Frontal cortex (tissue), 4 donors: ENCODE results near the gene SELENON. TPM values are rescaled to one million over a fixed set of nuclear protein-coding genes. Genes with fewer than 3 reads are reported as not detected.

Experiments
- DNase-seq, 2 donors: peaks; one replicate each; pipeline ENCODE4 v3.0.0; 2012; ENCODE audit warnings: low spot score in 2 of 2
- FAIRE-seq: peaks from 2 replicates; lab custom pipeline; 2012; peaks lifted over from hg19 to GRCh38; lab: Jason Lieb, UNC
- total RNA-seq: library from RNA; depleted of rRNA; stranded (reverse); fragments of >200 nt; gene quantifications from one replicate; pipeline ENCODE4 v1.2.3, GENCODE V29; 2014
- donor health status: control.
- donor health status: control.
- donor health status: control.

SELENON gene, protein sequence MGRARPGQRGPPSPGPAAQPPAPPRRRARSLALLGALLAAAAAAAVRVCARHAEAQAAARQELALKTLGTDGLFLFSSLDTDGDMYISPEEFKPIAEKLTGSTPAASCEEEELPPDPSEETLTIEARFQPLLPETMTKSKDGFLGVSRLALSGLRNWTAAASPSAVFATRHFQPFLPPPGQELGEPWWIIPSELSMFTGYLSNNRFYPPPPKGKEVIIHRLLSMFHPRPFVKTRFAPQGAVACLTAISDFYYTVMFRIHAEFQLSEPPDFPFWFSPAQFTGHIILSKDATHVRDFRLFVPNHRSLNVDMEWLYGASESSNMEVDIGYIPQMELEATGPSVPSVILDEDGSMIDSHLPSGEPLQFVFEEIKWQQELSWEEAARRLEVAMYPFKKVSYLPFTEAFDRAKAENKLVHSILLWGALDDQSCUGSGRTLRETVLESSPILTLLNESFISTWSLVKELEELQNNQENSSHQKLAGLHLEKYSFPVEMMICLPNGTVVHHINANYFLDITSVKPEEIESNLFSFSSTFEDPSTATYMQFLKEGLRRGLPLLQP
- 6.1 TPM for total RNA-seq

DNA sequence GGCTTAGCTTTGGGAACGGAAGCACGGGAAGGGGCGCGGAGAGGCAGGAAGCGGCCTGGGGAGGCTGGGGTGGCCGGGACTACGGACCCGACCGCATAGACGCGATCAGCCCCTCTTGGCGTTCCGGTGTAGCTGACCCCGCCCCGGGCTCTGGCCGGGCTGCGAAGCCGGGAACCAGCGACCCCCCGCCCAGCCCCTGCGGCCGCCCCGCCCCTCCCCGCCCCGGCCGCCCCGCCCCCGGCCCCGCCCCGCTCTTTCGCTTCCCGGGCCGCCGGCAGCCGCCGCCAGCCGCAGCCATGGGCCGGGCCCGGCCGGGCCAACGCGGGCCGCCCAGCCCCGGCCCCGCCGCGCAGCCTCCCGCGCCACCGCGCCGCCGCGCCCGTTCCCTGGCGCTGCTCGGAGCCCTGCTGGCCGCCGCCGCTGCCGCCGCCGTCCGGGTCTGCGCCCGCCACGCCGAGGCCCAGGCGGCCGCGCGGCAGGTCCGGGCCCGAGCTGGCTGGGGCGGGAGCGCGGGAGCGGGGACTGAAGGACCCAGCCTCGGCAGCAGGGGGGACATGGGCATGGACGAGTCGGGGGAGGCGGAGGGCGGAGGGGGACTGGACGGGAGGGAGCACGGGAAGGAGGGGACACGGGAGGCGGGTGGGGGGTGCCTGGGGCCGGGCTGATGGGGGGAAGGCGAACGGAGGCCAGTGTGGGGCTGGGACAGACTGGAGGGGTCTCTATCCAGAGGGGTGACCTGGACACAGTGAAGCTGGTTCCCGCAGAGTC lies at the start of gene SELENON:
Gene SELENON, plus strand, starts transcription at position 259 of the 768 bp plus-strand sequence. Its CDS starts 38 bp downstream, at position 297.
- FAIRE-seq (no peak), DNase-seq (peak; percentile 87 to 88)

DNA sequence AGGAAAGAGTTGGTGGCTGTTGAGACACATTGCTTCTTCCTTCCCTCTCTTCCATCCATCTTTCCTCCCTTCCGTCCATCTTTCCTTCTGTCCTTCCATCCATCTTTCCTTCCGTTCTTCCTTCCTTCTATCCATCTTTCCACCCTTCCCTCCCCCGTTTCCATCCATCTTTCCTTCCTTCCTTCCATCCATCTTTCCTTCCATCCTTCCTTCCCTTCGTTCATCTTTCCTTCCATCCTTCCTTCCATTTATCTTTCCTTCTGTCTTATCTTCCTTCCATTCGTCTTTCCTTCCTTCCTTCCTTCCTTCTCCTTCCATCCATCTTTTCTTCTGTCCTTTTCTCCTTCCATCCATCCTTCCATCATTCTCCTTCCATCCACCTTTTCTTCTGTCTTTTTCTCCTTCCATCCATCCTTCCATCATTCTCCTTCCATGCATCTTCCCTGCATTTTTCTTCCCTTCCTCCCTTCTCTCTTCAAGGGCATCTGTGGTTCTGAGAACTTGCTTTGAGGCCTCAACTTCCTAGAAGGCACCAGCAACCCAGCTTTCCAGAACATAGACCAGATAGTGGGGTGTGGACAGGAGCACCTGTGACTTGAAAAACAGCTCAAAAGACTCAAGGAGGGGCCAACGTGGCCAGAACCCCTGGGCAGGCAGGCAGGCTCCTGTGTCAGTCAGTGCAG lies 48.9 kb upstream of the SELENON start:
- FAIRE-seq (no peak), DNase-seq (no peak)

DNA sequence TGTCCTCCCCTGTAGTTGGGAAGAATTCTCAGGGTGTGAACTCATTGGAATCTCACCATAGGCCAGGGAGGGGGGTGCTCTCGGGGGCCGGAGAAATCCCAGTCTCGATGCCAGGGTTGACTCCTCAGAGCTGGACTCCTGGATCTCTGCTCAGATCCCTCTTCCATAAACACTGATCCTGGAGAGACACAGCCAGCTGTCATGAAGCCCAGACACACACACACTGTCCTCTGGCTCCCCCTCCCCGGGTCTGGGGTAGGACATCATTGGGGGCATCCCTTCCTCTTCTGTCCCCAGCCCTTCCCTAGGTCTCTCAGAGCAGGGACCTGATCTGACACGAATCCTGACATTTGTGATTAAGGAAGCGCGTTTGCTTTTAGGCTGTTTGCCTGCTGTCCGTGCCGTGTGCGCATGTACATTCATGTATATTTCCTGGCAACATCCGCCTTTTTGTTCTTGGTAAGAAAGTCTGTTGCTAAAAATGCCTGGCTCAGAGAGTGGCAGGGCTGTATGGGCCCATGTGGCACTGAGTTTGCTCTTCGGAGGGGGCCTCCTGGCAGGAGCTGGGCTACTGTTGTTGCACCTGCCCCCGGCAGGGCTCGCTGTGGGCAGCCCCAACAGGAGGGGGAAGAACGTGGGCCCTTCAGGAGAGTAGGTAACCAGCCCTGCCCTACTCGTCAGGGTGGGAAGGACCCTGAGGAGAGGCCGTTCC lies 45.4 kb upstream of the SELENON start:
- DNase-seq: peak in 1 of 2 donors; percentile 38
- FAIRE-seq: no peak

DNA sequence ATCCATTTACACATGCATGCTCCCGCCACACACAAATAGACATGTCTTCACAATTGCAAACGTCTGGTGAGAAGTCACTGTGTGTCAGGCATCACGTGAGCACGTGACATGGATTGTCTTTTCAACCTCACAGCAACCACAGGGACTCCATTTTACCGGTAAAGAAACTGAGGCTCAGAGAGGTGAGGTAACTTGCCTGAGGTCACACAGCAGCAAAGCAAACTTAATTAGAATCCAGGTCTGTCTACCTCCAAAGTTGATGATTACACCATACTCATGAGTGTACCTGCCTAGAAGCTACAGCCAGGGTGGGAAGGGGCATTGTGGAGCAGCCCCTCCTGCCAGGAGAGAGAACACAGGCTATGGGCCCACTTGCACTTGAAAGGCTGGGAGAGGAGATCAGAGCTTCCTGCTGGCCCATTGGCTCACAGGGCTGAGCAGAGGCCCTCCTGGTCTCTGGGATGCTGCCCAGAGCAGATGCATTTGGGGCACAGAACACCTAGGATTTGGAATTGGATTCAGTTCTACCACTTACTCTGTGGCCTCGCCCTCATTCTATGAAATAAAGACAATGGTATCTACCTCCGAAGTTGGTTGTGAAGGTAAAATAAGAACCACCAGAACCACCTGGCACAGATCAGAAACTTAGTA lies 44.4 kb upstream of the SELENON start:
- FAIRE-seq (no peak), DNase-seq (no peak)

DNA sequence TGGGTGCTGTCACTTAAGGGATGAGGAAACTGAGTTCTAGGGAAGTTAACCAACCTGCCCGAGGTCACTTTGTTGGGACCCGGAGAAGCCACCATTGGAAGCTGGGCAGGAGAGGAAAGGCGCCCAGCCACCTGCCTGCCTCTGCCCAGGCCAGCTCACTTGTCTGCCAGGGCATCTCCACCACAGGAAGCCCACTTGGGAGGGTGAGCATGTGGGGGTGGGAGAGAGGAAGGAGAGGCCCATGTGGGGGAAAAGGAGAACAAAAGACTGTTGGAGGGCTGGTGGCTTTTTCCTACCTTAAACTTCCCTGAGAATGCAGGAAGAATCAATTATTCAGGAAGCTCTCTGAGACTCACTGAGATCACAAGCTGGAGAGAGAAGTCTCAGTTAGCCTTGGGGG lies 43.8 kb upstream of the SELENON start:
- FAIRE-seq (no peak), DNase-seq (no peak)

DNA sequence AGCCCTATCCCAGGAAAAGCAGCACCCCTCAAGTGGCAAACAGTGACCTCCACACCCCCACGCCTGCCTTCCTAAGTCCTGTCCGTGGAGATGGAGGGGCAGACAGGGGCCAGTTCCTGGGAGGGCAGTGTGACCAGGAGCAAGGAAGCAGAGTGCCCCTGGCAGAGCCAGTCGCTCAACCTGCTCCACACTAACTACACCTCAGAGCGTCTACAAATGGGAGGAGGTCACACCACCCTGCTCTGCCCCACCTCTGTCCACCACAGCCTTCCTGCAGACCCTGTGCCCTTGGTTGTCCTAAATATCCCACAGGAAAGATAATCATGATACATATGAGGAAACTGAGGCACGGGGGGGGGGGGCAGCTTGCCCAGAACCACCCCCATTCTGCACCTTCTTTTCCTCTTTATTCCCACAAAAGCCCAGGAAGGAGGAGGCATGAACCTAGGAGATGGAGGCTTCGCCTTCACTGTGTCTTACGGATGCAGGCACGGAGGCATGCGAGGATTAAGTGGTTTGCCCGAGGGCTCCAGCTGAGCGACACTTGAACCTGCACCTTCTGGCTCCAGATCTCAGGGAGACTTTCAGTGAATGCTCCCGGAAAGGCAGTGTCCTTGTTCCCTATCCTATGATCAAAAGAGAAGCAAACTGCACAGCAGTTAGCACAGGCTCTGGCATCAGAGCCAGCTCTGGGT lies 42.7 kb upstream of the SELENON start:
- FAIRE-seq: no peak
- DNase-seq: no peak

DNA sequence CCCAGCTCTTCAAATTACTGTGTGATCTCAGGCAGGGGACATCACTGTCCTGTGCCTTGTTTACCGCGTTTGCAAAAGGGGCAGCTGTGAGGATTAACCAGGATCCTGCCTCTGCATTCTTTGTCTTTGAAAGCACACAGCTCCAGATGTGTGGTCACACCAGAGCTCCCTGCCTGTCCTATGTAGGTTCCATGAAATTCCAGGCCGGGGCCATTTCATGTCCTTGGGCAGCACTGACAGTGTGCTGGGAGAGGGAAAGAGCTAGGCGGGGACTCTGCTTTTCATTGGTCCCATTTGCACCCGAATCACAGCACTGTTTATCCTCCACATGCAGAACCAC lies 42.2 kb upstream of the SELENON start:
- DNase-seq: no peak
- no peak for FAIRE-seq

DNA sequence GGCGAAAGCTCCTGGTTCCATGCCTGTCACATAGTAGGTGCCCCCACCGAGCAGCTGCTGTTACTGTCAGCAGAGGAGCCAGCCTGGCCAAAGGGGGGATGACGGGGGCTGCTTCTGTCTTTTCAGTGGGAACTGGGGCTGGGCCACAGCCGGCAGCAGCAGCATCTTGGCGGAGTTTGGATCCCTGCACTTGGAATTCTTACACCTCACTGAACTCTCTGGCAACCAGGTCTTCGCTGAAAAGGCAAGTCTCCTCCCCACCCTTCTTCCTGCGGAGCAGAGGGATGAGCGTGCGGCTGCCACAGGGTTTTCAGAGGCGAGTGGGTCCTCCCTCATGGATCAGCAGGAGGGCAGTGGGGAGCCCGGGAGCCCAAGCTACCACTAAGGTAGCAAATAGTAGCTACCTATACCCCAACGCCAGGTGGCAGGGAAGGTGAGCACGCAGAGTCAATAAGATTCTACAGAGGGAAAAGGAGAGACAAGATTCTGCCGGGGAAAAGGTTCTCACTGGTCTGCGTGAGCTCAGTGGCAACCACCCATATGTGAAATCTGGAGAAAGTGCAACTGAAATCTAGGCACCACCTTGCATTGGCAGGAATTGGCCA lies 41.4 kb upstream of the SELENON start:
- no peak for FAIRE-seq

DNA sequence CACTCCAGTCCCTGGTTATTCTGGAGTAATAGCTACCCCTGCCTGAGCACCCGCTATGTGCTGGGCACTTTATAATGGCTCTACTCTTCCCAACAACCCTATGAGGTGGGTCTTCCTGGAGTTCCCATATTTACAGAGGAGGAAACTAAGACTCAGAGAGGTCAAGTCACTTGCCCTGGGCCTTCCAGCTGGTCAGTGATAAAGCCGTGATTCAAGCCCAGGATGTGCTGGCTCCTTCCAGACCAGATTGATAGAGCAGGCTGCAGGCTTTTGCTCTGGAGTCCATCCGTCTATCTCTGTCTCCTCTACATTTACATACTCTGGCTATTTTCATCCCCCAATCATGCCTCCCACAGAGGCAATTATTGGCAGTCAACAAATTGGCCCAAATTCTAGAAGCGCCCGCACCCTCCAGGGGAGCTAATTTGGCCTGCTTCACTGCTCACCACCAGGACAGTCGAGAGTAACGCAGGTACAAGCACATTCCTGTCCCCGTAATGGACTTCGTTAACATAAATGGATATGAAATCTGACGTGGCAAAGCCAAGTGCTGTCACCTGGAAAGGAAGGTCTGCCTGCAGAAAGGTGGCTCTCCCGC lies 39.8 kb upstream of the SELENON start:
- DNase-seq (no peak), FAIRE-seq (no peak)

More for the DNA sequence above, 41.4 kb upstream of the SELENON start:
- DNase-seq: no peak

DNA sequence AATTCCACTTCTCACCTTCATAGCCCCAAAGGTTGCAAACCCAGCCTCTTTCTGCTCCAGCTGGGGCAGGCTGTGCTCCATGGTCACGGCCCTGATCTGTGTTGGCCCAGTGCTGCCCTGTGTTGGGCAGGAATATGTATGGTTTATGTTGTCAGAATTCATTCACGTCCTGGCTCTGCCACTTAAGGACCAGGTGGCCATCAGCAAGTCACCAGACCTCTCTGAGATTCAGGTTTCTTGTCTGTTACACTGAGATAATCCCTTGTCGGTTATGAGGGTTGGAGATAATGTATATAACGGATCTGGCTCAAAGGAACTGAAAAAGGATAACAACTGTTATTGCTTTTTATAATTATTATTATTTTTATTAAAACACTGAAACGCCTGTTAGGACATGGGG lies 39.1 kb upstream of the SELENON start:
- DNase-seq (no peak), FAIRE-seq (no peak)

DNA sequence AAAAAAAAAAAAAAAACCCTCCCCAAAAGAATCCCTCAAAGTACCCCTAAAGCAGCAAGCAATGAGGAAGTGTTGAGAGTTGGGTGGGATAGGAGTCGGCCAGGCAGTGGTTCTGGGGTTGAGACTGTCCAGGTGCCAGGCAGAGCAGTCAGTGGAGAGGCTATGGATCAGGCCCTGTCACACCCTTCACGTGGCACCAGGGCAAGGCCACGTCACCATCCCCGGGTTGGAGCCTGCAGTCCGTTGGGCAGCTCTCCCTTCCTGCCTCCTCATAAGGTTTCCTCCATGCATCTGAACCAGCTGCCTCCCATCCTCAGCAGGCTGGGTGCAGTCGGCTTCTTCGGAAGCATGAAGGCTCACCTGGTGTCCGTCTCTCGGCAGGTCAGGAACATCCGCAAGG lies 36.5 kb upstream of the SELENON start:
- DNase-seq (no peak), FAIRE-seq (no peak)

DNA sequence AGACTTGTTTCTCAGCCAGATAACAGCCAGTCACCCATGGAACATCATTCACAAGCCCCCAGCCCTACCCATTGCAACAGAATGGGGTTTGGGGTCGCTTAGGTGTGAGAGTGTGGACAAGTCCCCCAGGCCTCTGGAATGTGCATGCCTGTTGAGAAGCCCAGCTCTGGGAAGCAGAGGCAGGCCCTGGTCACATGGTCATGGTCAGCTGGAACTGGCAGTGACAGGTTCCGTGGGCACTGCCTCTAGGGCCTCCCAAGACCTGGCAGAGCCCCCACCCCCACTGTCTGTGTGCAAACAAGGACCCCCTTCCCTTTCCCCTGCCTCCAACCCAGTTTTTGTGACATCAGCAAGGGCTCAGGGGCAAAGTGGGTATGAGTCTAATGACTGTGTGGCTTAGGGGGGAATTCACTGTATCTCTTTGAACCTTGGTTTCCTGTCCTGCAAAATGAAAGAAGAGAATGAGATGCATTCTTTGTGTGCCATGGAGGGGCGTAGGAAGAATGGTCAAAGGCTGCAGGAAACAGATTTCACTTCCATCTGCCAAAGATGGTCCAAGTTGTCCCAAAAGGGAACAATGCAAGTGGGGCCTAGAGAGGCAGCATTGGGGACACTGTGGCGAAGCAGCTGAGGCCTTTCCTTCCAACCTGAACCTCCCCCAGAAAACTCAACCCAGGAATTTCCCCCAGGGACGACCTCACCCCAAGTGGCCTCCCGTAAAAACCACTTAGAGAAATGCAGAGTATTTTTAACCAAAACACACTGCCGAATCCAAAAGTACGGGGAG lies 34.7 kb upstream of the SELENON start:
- DNase-seq: no peak
- no peak for FAIRE-seq

DNA sequence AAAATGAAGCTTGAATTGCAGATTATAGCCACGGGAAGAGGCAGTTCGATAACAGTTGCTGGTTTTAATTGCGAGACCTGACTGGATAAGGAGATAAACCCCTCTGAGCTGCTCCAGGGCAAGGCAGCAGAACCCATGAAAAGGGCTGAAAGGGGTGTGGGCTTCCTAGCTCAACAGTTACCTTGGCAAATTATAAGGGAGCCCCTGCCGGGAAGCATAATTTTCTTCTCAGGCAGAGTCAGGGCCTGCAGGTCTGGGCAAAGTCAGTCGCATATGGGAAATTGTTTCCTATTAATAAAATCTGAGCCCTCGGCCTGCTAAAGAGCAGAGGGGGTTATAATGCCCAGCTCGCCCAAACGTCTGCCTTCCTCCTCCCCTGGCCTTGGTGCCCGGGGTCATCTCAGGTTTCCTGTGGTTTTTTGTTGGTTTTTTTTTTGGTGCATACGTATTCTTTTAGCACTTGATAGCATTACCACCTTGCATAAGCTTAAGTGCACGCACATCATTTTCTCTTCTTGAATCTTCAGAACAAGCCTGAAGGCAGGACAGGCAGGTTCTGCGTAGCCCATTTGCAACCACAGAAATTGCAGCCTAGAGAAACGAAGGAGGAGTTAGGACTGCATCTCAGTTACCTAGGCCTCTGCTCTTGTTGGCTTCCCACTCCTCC lies 33.9 kb upstream of the SELENON start:
- no peak for FAIRE-seq
- no peak for DNase-seq

DNA sequence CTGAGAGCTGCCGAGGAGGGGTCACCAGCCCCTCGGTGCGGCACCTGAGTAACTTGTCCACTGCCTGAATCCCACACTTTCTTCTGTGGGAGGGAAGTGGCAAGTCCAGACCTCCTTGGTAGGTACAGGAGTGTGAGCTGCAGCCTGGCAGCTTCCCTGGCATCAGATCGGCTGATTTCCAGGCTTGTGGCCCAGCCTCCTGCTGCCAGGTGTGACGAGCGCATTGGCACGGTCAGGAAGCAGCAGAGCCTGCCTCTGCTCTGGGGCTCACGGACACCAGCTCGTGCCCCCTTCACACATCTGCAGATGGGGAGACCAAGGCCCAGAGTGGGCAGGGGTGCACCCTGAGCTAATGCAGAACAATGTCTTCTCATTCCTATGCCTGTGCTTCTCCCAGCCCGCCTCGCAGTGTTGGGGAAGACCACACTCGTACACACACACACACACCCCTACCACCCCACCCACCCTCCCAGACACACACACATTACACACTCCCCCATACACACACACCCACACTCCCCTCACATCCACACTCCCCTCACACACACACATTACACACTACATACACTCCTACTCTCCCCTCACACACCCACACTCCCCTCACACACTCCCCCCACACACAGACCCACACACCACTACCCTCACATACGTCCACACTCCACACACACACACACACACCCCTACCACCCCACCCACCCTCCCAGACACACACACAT lies 33.1 kb upstream of the SELENON start:
- FAIRE-seq (no peak), DNase-seq (no peak)

DNA sequence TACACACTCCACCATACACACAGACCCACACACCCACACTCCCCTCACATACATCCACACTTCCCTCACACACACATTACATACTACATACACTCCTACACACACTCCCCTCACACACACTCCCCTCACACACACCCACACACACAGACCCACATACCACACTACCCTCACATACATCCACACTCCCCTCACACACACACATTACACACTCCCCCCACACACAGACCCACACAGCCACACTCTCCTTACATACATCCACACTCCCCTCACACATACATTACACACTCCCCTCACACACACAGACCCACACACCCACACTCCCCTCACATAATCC lies 32.6 kb upstream of the SELENON start:
- FAIRE-seq: no peak
- DNase-seq: no peak

DNA sequence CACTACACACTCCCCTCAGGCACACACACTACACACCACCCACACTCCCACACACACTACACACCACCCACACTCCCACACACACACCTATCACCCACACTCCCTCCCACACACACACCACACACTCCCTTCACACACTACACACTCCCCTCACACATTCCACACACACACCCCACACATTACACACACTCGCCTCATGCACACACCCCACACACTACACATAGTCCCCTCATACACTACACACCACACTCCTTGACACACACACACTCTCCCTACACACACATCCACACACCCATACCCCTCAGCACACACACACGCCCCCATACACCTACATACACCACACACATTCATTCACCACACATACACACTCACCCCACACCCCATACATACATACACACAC lies 31.0 kb upstream of the SELENON start:
- DNase-seq: peak in 1 of 2 donors; percentile 33
- no peak for FAIRE-seq
